ENCODE results near the gene INPP5B. TPM values are rescaled to one million over a fixed set of nuclear protein-coding genes. Genes with fewer than 3 reads are reported as not detected.
"Not testable (repeated sequence)": the region's sequence is repeated elsewhere in the genome, so short reads cannot be mapped to it uniquely, and the experiment has no call there.

The INPP5B gene
- total RNA-seq, 2 donors from 2014 or later = 34.2 to 52.7 TPM

DNA sequence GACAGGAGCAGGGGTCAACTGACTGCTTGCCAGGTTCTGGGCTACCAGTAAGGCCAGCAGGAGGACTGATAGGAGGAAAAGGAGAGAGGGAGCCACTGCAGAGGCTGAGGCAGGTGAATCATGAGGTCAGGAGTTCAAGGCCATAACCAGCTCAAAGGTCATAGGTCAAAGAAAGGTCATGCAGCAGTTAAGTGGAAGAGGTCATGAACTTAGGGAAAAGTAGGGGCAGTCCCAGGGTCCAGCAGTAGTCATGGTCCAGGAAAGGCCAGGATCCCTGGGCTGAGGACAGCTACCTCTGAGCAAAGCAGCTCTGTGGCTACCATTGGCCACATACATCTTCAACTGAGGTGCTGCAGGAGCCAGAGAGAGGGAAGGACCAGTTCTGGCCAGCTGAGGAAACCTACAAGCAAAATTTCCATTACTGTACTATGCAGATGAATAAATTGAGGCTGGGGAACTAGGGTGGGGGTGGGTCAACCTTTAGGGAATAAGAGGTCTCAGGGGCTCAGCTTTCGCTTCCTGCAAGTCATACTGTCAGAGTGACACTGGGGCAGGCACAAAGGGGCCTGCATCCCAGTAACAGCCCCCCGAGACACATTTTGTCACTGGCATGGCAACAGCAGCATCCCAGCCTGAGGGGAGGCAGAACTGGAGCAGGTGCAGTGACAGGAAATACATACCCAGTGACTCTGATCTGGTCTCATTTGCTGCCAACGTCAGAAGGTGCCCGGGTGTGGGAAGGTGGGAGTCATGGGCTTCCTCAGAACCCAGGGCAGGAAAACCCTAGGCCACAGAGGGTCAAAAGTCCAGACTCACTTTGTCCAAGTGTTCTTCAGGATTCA lies 5.2 kb upstream of the INPP5B start:
- peak in 1 of 2 donors; percentile 52 for ATAC-seq
- Mint-ChIP-seq H3K9me3 (no peaks in the 10 kb centered on the region), H3K27ac (peak overlapping the region in 1 of 2 donors; percentile 23), H3K36me3 (no peaks in the 10 kb centered on the region)
- no peak for DNase-seq (ENCODE audit: low spot score in 2 of 2)

DNA sequence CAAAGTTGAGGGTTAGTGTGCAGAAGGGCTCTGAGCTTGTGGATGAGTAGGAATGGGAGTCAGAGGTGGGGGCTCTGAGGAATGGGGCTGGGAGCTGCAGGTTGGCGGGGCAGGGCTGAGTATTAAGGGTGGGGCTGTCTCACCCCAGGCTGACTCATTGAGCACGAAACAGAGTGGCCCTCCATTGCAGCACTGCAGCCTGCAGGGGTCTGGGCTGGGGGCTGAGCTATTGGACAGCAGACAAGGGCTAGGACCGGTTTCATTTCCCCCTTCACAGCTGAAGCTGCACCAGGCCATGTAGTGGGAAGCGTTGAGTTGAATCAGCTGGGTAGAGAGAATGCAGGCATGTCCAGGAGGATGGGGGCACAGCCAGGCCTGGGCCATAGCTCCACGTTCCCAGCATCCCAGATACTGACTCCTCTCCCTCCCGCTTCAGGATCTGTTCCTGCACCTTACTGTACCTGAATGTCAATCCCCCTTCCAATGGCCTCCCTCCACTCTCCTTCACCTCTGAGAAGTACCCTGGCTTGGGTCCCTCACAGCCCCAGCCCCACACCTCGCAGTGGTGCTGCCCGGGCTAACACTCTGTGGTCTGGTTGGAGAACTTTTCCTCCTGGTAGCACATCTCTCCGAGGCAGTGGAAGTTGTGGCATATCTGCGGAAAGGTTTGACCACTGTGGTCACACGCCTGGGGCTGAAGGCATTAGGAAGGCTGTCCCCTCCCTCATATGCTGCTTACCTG lies 4.4 kb upstream of the INPP5B start:
- peak overlapping the region in 1 of 2 donors; percentile 23 for H3K27ac Mint-ChIP-seq
- DNase-seq (ENCODE audit: low spot score in 2 of 2) = no peak
- no peaks in the 10 kb centered on the region for H3K36me3 Mint-ChIP-seq
- no peak for ATAC-seq
- no peaks in the 10 kb centered on the region for H3K9me3 Mint-ChIP-seq

DNA sequence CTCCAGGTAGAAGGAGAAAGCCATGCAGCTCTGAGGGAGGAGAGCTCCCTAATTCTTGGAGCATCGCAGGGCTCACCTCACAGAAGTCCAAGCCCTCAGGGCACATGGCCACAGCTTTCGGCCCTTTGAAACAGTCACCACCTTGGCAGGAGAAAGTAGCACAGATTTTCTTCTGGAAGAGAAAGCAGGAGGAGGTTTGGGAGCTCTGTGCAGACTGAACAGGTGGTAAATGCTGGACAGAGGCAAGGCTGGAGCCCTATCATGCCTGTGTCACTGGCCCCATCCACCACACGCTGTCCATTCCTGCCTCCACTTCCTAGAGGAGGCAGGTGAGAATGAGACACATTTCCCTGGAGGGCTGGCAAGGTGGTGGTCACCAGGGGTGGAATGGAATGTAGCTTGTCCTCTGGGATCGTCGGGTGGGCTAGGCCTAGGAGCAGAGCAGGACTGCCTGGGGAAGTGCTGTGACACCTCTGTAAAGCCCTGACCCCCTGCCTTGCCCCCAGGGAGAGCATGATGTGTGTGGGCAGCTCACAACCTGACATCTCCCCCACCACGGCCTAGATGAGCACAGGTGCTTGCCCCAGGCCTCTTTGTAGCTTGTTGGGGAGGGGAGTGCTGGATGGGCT lies 2.8 kb upstream of the INPP5B start:
- ATAC-seq (no peak), DNase-seq (ENCODE audit: low spot score in 2 of 2) (no peak)
- Mint-ChIP-seq H3K36me3 (no peaks in the 10 kb centered on the region), H3K27ac (peak overlapping the region; percentile 39 to 64), H3K9me3 (no peaks in the 10 kb centered on the region)

DNA sequence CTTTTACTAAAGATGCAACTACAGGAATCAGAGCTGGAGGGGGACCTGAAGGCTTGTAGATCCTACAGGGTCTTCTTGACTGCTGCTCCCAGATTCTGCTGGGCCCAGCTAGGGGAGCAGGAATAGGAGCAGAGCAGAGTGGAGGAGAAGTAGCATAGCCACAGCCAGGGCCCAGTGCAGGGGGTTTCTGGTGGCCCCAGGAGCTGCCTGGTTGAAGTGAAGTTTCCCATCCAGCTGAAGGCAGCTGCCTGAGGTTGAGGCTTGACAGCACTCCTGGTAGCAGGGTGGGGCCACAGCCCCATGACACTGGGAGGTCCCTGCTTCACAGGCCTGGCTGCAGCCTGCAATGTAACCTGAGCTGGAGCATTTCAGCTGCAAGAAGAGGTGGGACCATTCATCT lies 2.0 kb upstream of the INPP5B start:
- no peaks in the 10 kb centered on the region for H3K36me3 Mint-ChIP-seq
- DNase-seq (ENCODE audit: low spot score in 2 of 2) = no peak

DNA sequence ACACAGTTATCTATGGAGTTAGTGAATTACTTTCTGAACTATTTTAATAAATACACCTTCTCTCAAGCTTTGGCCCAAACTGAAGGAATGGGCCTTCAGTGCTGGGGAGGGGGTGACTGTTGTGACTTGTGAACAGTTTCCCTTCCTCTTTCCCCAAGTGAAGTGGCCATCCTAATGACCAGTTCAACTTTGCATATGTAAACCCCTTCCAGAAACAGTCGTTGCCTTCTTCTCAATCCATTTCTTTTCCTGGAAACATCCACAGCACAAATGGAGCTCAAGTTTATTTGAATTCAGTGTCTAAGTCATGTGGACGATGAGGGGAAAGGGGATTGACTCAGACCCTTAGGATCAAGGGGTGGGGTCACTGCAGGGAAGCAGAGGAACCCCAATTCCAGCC lies 1.3 kb upstream of the INPP5B start:
- Mint-ChIP-seq H3K27ac (peak overlapping the region in 1 of 2 donors; percentile 64), H3K36me3 (no peaks in the 10 kb centered on the region)
- ATAC-seq = no peak

More for the DNA sequence above, 2.0 kb upstream of the INPP5B start:
- Mint-ChIP-seq H3K9me3 (no peaks in the 10 kb centered on the region), H3K27ac (peak overlapping the region in 1 of 2 donors; percentile 64)
- ATAC-seq = no peak

DNA sequence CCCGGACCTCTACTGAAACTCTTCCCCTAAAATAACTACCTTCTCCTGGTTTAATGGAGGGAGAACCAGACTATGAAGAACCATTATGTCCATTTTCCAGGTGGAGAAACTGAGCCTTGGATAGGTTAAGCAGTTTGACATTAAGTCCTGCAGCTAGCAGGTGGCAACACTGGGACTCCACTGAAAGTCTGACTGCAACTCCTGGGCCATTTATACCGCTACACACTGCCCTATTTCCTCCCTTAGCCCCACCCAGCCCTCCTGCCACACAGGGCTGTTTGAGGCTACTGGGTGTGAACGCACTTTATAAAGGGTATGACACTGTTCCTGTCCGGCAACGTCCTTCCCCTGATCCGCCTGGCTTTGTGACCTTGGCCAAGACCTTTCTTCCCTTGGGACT lies 511 bp upstream of the INPP5B start:
- H3K36me3 Mint-ChIP-seq = no peaks in the 10 kb centered on the region
- no peak for DNase-seq (ENCODE audit: low spot score in 2 of 2)
- peak overlapping the region; percentile 96 to 98 for H3K27ac Mint-ChIP-seq
- ATAC-seq = peak in 1 of 2 donors; percentile 45
- no peaks in the 10 kb centered on the region for H3K9me3 Mint-ChIP-seq

More for the DNA sequence above, 1.3 kb upstream of the INPP5B start:
- no peaks in the 10 kb centered on the region for H3K9me3 Mint-ChIP-seq
- no peak for DNase-seq (ENCODE audit: low spot score in 2 of 2)

DNA sequence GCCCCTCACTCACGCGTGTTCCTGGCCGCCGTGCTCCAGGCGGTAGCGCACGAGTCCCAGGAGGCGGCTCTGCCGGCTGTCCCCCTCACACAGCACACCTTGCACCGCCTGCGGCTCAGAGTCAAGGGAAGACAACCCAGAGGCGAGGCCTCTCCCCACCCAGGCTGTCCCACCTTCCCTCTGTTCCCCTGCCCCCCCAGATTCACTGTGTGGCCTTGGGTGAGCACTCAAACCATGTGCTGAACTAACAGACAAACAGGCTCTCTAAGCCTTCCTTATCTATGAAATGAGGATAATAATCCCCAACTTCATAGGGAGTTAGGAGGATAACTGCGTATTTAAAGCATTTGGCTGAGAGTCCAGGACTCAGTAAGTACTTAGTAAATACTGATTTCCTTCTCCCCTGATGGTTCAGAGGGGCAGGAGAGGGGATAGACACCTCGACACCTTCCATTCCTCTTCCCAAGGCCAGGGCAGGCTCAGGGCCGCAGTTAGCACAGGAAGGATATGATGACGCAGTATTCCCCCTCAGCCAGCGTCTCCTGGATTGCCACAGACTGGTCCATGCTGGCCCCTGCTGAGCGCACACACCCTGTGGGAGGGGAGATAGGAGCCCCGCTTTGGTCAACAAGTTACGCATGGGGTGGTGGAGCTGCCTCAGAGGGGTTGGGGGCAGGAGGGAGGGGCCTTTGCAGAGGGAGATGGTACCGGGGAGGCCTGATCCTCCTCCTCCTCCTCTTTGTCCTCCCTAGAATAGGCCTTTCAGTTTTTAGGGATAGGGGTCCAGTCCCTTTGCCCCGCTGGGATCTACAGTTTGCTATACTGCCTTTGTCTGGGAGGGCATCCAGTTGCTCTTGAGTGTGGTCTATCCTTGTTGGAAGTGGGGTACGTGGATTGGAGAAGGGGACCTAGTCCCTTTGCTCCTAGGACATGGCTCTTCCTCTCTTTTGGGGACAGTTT lies 830 bp downstream of the INPP5B start:
- DNase-seq (ENCODE audit: low spot score in 2 of 2) (no peak), ATAC-seq (peak in 1 of 2 donors; percentile 9)
- no peaks in the 10 kb centered on the region for H3K9me3 Mint-ChIP-seq
- H3K36me3 Mint-ChIP-seq = no peaks in the 10 kb centered on the region
- H3K27ac Mint-ChIP-seq = peak overlapping the region; percentile 96 to 98

DNA sequence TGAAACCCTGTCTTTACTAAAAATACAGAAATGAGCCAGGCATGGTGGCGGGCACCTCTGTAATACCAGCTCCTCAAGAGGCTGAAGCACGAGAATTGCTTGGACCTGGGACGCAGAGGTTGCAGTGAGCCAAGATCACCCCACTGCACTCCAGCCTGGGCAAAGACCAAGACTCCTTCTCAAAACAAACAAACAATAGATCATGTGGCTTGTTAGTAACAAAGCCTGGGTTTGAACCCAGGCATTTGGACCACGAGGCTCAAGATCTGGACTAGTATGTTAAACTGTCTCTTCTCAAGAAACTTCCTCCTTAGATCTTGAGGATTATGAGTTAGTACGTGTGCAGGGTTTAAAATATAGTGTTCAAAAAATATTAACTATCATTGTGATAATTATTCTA lies 1.6 kb downstream of the INPP5B start:
- ATAC-seq (no peak), DNase-seq (ENCODE audit: low spot score in 2 of 2) (no peak)
- peak overlapping the region in 1 of 2 donors; percentile 96 for H3K27ac Mint-ChIP-seq
- no peaks in the 10 kb centered on the region for H3K36me3 Mint-ChIP-seq
- no peaks in the 10 kb centered on the region for H3K9me3 Mint-ChIP-seq

DNA sequence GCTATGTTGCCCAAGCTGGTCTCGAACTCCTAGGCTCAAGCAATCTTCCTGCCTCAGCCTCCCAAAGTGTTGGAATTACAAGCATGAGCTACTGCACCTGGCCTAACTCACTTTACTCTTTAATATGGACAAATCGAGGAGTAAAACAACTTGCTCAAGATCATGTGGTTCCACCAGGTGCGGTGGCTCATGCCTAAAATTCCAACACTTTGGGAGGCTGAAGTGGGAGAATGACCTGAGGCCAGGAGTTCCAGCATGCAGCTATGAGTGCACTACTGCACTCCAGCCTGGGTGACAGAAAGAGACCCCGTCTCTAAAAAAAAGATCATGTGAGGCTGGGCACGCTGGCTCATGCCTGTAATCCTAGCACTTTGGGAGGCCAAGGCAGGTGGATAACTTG lies 2.0 kb downstream of the INPP5B start:
- DNase-seq (ENCODE audit: low spot score in 2 of 2) = no peak
- Mint-ChIP-seq H3K36me3 (no peaks in the 10 kb centered on the region), H3K9me3 (no peaks in the 10 kb centered on the region), H3K27ac (peak overlapping the region in 1 of 2 donors; percentile 96)
- no peak for ATAC-seq

DNA sequence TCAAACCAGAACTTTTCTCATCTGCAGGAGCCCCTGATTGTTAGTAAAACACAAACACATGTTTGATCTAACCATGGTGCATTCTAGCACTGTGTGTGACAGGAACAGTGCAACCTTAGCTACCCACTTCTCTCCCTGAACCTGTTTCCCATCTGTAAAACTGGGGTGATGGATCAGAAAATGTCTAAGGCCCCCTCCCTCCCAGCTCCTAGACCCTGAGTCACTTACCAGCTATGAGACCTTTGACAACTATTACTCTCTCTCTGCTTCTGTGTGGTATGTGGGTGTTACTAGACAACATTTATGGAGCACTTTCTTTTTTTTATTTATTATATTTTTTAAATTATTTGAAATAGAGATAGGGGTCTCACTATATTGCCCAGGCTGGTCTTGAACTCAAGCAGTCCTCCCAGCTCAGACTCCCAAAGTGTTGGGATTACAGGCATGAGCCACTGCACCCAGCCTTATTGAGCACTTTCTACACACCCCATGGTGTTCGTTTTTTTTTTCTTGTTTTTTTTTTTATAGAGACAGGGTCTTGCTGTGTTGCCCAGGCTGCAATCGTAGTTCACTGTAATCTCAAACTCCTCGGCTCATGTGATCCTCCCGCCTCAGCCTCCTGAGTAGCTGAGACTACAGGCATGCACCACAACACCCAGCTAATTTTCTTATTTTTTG lies 2.6 kb downstream of the INPP5B start:
- ATAC-seq (no peak), DNase-seq (ENCODE audit: low spot score in 2 of 2) (no peak)
- Mint-ChIP-seq H3K36me3 (no peaks in the 10 kb centered on the region), H3K9me3 (no peaks in the 10 kb centered on the region), H3K27ac (peak overlapping the region in 1 of 2 donors; percentile 72)

DNA sequence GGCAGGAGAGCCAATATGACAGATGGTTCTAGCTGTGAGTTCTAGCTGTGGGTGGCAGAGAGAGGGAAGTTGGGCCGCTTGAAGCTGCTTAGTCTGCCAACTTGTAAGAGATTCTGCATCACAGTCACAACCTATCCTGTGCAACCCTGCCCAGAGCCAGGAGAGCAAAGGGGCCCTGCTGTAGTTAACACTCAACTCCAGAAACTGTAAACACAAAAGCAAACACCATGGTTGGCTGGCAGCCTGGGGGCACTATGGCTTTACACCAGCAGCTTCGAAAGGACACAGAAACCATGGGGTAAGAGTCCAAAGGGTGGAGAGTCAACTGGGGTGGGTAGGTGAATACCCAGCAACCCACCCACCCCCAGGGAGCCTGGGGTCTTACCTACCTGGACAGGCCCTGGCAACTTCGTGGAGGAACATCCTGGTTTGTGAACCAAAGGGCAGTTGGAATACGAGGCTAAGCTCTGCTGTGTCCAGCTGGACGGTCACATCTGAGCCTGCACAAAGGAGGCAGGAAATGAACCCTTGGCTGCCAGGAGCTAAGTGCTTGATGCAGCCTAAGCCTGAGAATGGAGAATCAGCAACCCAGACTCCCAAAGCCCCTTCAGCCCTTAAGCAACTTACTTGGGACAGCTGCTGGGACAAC lies 6.4 kb downstream of the INPP5B start:
- DNase-seq (ENCODE audit: low spot score in 2 of 2) = no peak
- no peaks in the 10 kb centered on the region for H3K36me3 Mint-ChIP-seq
- no peak overlapping the region for H3K27ac Mint-ChIP-seq
- H3K9me3 Mint-ChIP-seq = no peaks in the 10 kb centered on the region
- no peak for ATAC-seq

DNA sequence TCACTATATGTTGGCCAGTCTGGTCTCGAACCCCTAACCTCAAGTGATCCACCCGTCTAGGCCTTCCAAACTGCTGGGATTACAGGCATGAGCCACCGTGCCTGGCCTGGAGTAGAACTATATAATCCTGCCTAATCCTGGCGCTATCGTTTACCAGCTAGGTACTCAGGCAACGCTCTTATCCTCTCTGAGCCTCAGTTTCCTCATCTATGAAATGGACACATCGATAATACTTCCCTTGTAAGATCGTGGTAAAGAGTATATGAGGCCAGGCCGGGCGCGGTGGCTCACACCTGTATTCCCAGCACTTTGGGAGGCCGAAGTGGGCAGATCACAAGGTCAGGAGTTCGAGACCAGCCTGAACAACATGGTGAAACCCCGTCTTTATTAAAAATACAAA lies 10.1 kb downstream of the INPP5B start:
- not testable (repeated sequence) for H3K27ac Mint-ChIP-seq; DNase-seq (ENCODE audit: low spot score in 2 of 2); ATAC-seq; H3K9me3 Mint-ChIP-seq; H3K36me3 Mint-ChIP-seq

DNA sequence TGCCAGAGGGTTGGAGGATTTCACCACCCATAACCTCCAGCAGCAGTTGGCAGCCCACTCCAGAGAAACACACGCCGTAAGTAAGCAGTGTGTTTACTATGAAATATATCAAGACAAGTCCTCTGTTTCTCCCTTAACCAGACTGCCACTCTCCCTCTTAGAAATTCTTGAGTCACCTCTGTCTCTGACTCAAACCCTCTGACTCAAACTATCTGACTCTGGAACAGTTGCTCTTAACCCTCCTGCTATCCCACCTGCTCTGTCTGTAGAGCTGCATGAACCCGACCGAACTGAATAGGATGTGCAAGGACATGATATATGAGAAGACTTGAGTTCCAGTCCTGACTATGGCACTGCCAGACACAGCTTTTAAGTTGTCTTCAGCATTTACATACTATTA lies 14.1 kb downstream of the INPP5B start:
- peaks cover 4 to 12% of the 10 kb centered on the region in 2 donors for H3K36me3 Mint-ChIP-seq
- peak; percentile 6 to 56 for ATAC-seq
- H3K9me3 Mint-ChIP-seq = no peaks in the 10 kb centered on the region
- no peak overlapping the region for H3K27ac Mint-ChIP-seq
- no peak for DNase-seq (ENCODE audit: low spot score in 2 of 2)

DNA sequence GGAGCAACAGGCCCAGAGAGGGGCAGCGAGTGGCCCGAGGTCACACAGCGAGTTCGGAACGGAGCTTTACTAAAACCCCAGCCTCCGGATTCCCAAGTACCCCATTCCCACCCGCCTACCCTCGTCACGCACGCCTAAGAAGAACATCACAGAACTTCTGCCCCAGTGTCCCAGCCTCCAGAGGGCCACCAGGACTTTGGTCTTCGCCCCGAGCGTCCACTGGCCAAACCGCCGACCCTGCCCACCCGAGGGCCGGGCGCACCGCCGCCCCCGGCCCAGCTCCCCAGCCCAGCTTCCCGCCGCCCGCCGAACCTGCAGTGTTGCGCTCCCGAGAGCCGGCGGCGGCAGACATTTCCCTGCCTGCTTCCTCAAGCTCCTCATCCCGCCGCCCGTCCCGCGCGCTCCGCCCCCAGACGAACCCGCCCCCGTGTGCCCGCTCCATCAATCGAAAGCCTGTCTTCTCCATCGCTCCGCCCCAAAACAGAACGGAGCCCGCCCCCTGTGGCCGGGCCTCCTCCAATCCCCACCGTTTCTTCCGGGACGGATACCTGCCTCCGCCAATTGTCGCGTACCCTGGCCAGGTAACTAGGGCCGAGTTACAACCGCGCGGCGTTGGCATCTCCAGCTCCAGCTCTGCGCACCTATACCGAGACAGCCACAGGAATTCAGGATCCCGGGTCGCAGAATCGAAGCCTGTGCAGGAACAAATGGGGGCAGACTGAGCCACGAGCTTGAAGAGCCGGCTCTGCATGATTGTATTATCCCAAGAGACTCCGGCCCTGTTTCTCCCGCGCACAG lies 15.3 kb downstream of the INPP5B start:
- ATAC-seq = peak; percentile 96 to 98
- no peaks in the 10 kb centered on the region for H3K9me3 Mint-ChIP-seq
- H3K36me3 Mint-ChIP-seq = peaks cover 4 to 12% of the 10 kb centered on the region in 2 donors
- peak overlapping the region; percentile 69 to 90 for H3K27ac Mint-ChIP-seq
- peak; percentile 96 to 99 for DNase-seq (ENCODE audit: low spot score in 2 of 2)

DNA sequence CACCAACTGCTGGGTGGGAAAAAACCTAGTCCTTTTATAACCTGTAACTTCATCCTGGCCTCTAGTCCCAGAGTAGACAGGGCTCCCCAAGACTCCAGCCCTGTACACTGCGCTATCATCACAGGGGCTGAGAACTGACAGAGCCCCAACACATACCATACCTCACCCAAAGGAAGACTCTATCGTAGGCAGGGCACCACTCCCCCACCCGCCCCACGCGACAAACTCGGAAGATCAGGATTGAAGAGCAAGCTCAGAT lies 15.8 kb downstream of the INPP5B start:
- Mint-ChIP-seq H3K27ac (peak overlapping the region; percentile 87 to 90), H3K9me3 (no peaks in the 10 kb centered on the region), H3K36me3 (peaks cover 4 to 12% of the 10 kb centered on the region in 2 donors)
- ATAC-seq (peak; percentile 3 to 14), DNase-seq (ENCODE audit: low spot score in 2 of 2) (peak in 1 of 2 donors; percentile 27)

Measured in activated naive CD4-positive, alpha-beta T cell treated with anti-CD3 and anti-CD28 coated beads, Interleukin-2, amount 50 U/mL, for 72 hours (primary cell).